NB4 (cell line): ENCODE measurements around the gene RCAN3.

Experiments used
- POLR2A ChIP-seq: IDR thresholded peaks from 2 replicates; pipeline ENCODE4 v1.6.1; 2011; ENCODE audit warnings: mild to moderate bottlenecking; ENCODE audit not compliant: insufficient read length; ENCODE audit errors: extremely low read depth
- TF ChIP-seq, protein P1 (sequence below): IDR thresholded peaks from one replicate; pipeline ENCODE4 v1.5.1; 2012; ENCODE audit warnings: low read depth, low read length
- TF ChIP-seq, protein P2 (sequence below): IDR thresholded peaks from 2 replicates; pipeline ENCODE4 v1.6.1; 2011; ENCODE audit warnings: low read depth, low read length

- TF ChIP-seq, protein P1, sequence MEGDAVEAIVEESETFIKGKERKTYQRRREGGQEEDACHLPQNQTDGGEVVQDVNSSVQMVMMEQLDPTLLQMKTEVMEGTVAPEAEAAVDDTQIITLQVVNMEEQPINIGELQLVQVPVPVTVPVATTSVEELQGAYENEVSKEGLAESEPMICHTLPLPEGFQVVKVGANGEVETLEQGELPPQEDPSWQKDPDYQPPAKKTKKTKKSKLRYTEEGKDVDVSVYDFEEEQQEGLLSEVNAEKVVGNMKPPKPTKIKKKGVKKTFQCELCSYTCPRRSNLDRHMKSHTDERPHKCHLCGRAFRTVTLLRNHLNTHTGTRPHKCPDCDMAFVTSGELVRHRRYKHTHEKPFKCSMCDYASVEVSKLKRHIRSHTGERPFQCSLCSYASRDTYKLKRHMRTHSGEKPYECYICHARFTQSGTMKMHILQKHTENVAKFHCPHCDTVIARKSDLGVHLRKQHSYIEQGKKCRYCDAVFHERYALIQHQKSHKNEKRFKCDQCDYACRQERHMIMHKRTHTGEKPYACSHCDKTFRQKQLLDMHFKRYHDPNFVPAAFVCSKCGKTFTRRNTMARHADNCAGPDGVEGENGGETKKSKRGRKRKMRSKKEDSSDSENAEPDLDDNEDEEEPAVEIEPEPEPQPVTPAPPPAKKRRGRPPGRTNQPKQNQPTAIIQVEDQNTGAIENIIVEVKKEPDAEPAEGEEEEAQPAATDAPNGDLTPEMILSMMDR = no peak
- TF ChIP-seq, protein P2, sequence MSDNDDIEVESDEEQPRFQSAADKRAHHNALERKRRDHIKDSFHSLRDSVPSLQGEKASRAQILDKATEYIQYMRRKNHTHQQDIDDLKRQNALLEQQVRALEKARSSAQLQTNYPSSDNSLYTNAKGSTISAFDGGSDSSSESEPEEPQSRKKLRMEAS = no peak
- no peak for TF ChIP-seq POLR2A
Observed at GRCh38 chr1:24506691-24507381, 4.2 kb downstream of the RCAN3 start.
